Mammary epithelial cell (primary cell): ENCODE measurements around the gene PRPF39.

ENCODE experiments used
- CTCF ChIP-seq, 2 donors: IDR thresholded peaks in 1 of 2; conservative IDR thresholded peaks in 1 of 2; 2 replicates each; pipeline ENCODE4 v1.5.1; 2011 to 2012; ENCODE audit warnings: inconsistent platforms in 2 of 2, low read length in 2 of 2, mild to moderate bottlenecking in 2 of 2, control low read depth in 1 of 2, low read depth in 1 of 2; ENCODE audit not compliant: insufficient read depth in 1 of 2; ENCODE audit errors: extremely low read depth in 1 of 2
- EZH2 ChIP-seq: IDR thresholded peaks from 2 replicates; pipeline ENCODE4 v1.6.1; 2012; ENCODE audit warnings: low read length, inconsistent platforms, borderline replicate concordance

- TF ChIP-seq CTCF (conservative IDR thresholded peaks at IDR 0.05 in 1 of 2, IDR thresholded peaks at IDR 0.05 in 1 of 2; ENCODE audit: extremely low read depth in 1 of 2, insufficient read depth in 1 of 2, low read depth in 1 of 2, low read length in 2 of 2), result no peak
- TF ChIP-seq EZH2, result no peak
Measured at GRCh38 chr14:45073231-45073879, 10.6 kb upstream of the PRPF39 start.
